H9 (cell line): ENCODE results near the gene LRRC45. TPM values are rescaled to one million over a fixed set of nuclear protein-coding genes. Genes with fewer than 3 reads are reported as not detected.
A peak's percentile ranks its signal among the peaks of the same experiment; 100 is the strongest.

Experiments
- DNase-seq: peaks from one replicate; pipeline ENCODE4 v3.0.0-alpha.2; 2017
- H2AFZ ChIP-seq: one replicate; pipeline ENCODE4 v1.6.1; 2013; ENCODE audit warnings: mild to moderate bottlenecking, low read length, control low read depth, moderate library complexity
- H2AK5ac ChIP-seq: 2 replicates; pipeline ENCODE4 v1.6.1; 2013; ENCODE audit warnings: low read length, control low read depth, mixed read lengths; ENCODE audit not compliant: insufficient read length
- H2BK120ac ChIP-seq: one replicate; pipeline ENCODE4 v1.6.1; 2013; ENCODE audit warnings: low read depth, mild to moderate bottlenecking, low read length, control low read depth, inconsistent platforms; ENCODE audit not compliant: poor library complexity, severe bottlenecking
- H2BK12ac ChIP-seq: 2 replicates; pipeline ENCODE4 v1.6.1; 2013; ENCODE audit warnings: low read length, control low read depth, mixed read lengths, low read depth; ENCODE audit not compliant: insufficient read length
- H2BK15ac ChIP-seq: 2 replicates; pipeline ENCODE4 v1.6.1; 2013; ENCODE audit warnings: low read depth, low read length, control low read depth
- H2BK20ac ChIP-seq: one replicate; pipeline ENCODE4 v1.6.1; 2013; ENCODE audit warnings: low read depth, mild to moderate bottlenecking, low read length, control low read depth, inconsistent platforms; ENCODE audit not compliant: poor library complexity, severe bottlenecking
- H2BK5ac ChIP-seq: 2 replicates; pipeline ENCODE4 v1.6.1; 2013; ENCODE audit warnings: low read length, control low read depth, mixed read lengths; ENCODE audit not compliant: insufficient read length
- H3K14ac ChIP-seq: 2 replicates; pipeline ENCODE4 v1.6.1; 2013; ENCODE audit warnings: low read length, control low read depth; ENCODE audit not compliant: insufficient read depth
- H3K18ac ChIP-seq: 2 replicates; pipeline ENCODE4 v1.6.1; 2013; ENCODE audit warnings: low read depth, mild to moderate bottlenecking, mixed read lengths, low read length, control low read depth; ENCODE audit not compliant: insufficient read length
- H3K23ac ChIP-seq: 2 replicates; pipeline ENCODE4 v1.6.1; 2013; ENCODE audit warnings: low read length, control low read depth, mixed read lengths, low read depth; ENCODE audit not compliant: insufficient read length
- H3K23me2 ChIP-seq: 2 replicates; pipeline ENCODE4 v1.6.1; 2013; ENCODE audit warnings: low read depth, mild to moderate bottlenecking, mixed read lengths, low read length, control low read depth; ENCODE audit not compliant: insufficient read length, poor library complexity, severe bottlenecking
- H3K27ac ChIP-seq: 2 replicates; pipeline ENCODE4 v1.5.1; 2013; ENCODE audit warnings: low read length, control low read depth, mixed read lengths, low read depth; ENCODE audit not compliant: insufficient read length
- H3K27me3 ChIP-seq: 2 replicates; pipeline ENCODE4 v1.6.1; 2013; ENCODE audit warnings: low read length, control low read depth, inconsistent platforms; ENCODE audit not compliant: insufficient read depth
- H3K4ac ChIP-seq: 2 replicates; pipeline ENCODE4 v1.6.1; 2013; ENCODE audit warnings: low read depth, mild to moderate bottlenecking, control low read depth, inconsistent platforms, low read length, moderate library complexity
- H3K4me1 ChIP-seq: 2 replicates; pipeline ENCODE4 v1.6.1; 2013; ENCODE audit warnings: low read length, control low read depth, inconsistent platforms; ENCODE audit not compliant: insufficient read depth
- H3K4me2 ChIP-seq: 2 replicates; pipeline ENCODE4 v1.6.1; 2013; ENCODE audit warnings: low read length, control low read depth, mixed read lengths; ENCODE audit not compliant: insufficient read length, insufficient read depth
- H3K56ac ChIP-seq: 2 replicates; pipeline ENCODE4 v1.6.1; 2013; ENCODE audit warnings: low read depth, mild to moderate bottlenecking, mixed read lengths, low read length, control low read depth; ENCODE audit not compliant: insufficient read length
- H3K79me1 ChIP-seq: 2 replicates; pipeline ENCODE4 v1.6.1; 2013; ENCODE audit warnings: low read depth, mild to moderate bottlenecking, moderate library complexity, low read length, control low read depth, inconsistent platforms; ENCODE audit not compliant: insufficient read depth, poor library complexity, severe bottlenecking
- H3K79me2 ChIP-seq: 2 replicates; pipeline ENCODE4 v1.6.1; 2013; ENCODE audit warnings: low read length, control low read depth, inconsistent platforms; ENCODE audit not compliant: insufficient read depth
- H3K9ac ChIP-seq: 2 replicates; pipeline ENCODE4 v1.6.1; 2013; ENCODE audit warnings: low read length, control low read depth, mixed read lengths; ENCODE audit not compliant: insufficient read length; ENCODE audit errors: extremely low read depth
- H3K9me3 ChIP-seq: one replicate; pipeline ENCODE4 v1.6.1; 2013; ENCODE audit warnings: low read depth, low read length, inconsistent platforms; ENCODE audit not compliant: control insufficient read depth
- H3T11ph ChIP-seq: one replicate; pipeline ENCODE4 v1.6.1; 2013; ENCODE audit warnings: mild to moderate bottlenecking, low read length, control low read depth, inconsistent platforms
- H4K20me1 ChIP-seq: one replicate; pipeline ENCODE4 v1.6.1; 2013; ENCODE audit not compliant: control insufficient read depth, insufficient read length, insufficient read depth
- H4K5ac ChIP-seq: 2 replicates; pipeline ENCODE4 v1.6.1; 2013; ENCODE audit warnings: low read depth, mild to moderate bottlenecking, mixed read lengths, low read length, control low read depth; ENCODE audit not compliant: insufficient read length
- H4K8ac ChIP-seq: replicated peaks from 2 replicates; pipeline ENCODE4 v1.6.1; 2013; ENCODE audit warnings: low read length, control low read depth, mixed read lengths, low read depth; ENCODE audit not compliant: insufficient read length
- H4K91ac ChIP-seq: 2 replicates; pipeline ENCODE4 v1.6.1; 2013; ENCODE audit warnings: low read depth, mild to moderate bottlenecking, moderate library complexity, mixed read lengths, low read length, control low read depth; ENCODE audit not compliant: insufficient read length
- H3K27ac Mint-ChIP-seq, 3 experiments: 2 replicates in 2 of 3; 3 replicates in 1 of 3; pipeline ENCODE4 v1.8.0; 2020 to 2021; ENCODE audit warnings: mixed read lengths in 3 of 3, mild to moderate bottlenecking in 1 of 3, moderate library complexity in 1 of 3
- H3K27me3 Mint-ChIP-seq: 2 replicates; pipeline ENCODE4 v1.8.0; 2021; ENCODE audit warnings: low read depth, mild to moderate bottlenecking, moderate library complexity, mixed read lengths
- H3K36me3 Mint-ChIP-seq, 3 experiments: 2 replicates in 2 of 3; 3 replicates in 1 of 3; pipeline ENCODE4 v1.8.0; 2020 to 2021; ENCODE audit warnings: low read depth in 3 of 3, mixed read lengths in 3 of 3; ENCODE audit not compliant: insufficient read depth in 1 of 3
- H3K4me1 Mint-ChIP-seq, 2 experiments: 2 replicates each; pipeline ENCODE4 v1.8.0; 2020; ENCODE audit warnings: mixed read lengths in 2 of 2
- H3K4me3 Mint-ChIP-seq, 2 experiments: 2 replicates in 1 of 2; 3 replicates in 1 of 2; pipeline ENCODE4 v1.8.0; 2020 to 2021; ENCODE audit warnings: mild to moderate bottlenecking in 2 of 2, mixed read lengths in 2 of 2, moderate library complexity in 1 of 2
- H3K9me3 Mint-ChIP-seq, 2 experiments: 2 replicates in 1 of 2; 3 replicates in 1 of 2; pipeline ENCODE4 v1.8.0; 2020; ENCODE audit warnings: mild to moderate bottlenecking in 2 of 2, mixed read lengths in 2 of 2, moderate library complexity in 1 of 2
- WGBS: extraction: QIAGEN DNeasy Blood & Tissue Kit; methylation state at CpG from one replicate; pipeline ENCODE4 v1.1.7; 2013; ENCODE audit warnings: missing lambda C conversion rate, low lambda C conversion rate, mixed read lengths; ENCODE audit not compliant: insufficient read length; ENCODE audit errors: extremely low coverage; 5-methylcytosine and 5-hydroxymethylcytosine counted together
- total RNA-seq: library from RNA; stranded (reverse); gene quantifications from 2 replicates; pipeline ENCODE4 v1.2.1, GENCODE V29; 2021
- TF ChIP-seq, protein P1 (sequence below): fragments of 200-600 bp; sonication (generic); conservative IDR thresholded peaks from 3 replicates; pipeline ENCODE4 v1.8.0; 2021; ENCODE audit warnings: antibody characterized with exemption, mild to moderate bottlenecking

Gene LRRC45
- total RNA-seq, 1 experiment from 2014 or later = 28.7 TPM

GRCh38 chr17:82018152-82018988, 4.7 kb upstream of the LRRC45 start:
- TF ChIP-seq, protein P1, sequence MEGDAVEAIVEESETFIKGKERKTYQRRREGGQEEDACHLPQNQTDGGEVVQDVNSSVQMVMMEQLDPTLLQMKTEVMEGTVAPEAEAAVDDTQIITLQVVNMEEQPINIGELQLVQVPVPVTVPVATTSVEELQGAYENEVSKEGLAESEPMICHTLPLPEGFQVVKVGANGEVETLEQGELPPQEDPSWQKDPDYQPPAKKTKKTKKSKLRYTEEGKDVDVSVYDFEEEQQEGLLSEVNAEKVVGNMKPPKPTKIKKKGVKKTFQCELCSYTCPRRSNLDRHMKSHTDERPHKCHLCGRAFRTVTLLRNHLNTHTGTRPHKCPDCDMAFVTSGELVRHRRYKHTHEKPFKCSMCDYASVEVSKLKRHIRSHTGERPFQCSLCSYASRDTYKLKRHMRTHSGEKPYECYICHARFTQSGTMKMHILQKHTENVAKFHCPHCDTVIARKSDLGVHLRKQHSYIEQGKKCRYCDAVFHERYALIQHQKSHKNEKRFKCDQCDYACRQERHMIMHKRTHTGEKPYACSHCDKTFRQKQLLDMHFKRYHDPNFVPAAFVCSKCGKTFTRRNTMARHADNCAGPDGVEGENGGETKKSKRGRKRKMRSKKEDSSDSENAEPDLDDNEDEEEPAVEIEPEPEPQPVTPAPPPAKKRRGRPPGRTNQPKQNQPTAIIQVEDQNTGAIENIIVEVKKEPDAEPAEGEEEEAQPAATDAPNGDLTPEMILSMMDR = no peak
- Histone ChIP-seq H2BK12ac (no peak overlapping the region), H3K23ac (no peak overlapping the region), H3T11ph (no peak overlapping the region), H3K4me2 (no peak overlapping the region), H2BK120ac (no peak overlapping the region), H4K91ac (no peak overlapping the region), H3K27me3 (no peaks in the 10 kb centered on the region), H2BK5ac (no peak overlapping the region), H3K56ac (no peak overlapping the region), H4K8ac (no peak overlapping the region), H4K5ac (no peak overlapping the region), H2BK20ac (no peak overlapping the region), H2BK15ac (no peak overlapping the region), H3K27ac (no peak overlapping the region), H3K4ac (no peak overlapping the region), H3K79me1 (peaks cover 5% of the 10 kb centered on the region), H3K9ac (no peak overlapping the region), H3K14ac (no peak overlapping the region), H3K18ac (no peak overlapping the region), H3K4me1 (no peaks in the 10 kb centered on the region), H3K23me2 (peaks cover 5% of the 10 kb centered on the region), H2AFZ (no peak overlapping the region), H4K20me1 (no peaks in the 10 kb centered on the region), H3K9me3 (no peaks in the 10 kb centered on the region), H2AK5ac (no peak overlapping the region), H3K79me2 (no peaks in the 10 kb centered on the region)
- H3K9me3 Mint-ChIP-seq = no peaks in the 10 kb centered on the region
- H3K36me3 Mint-ChIP-seq = peaks cover 2 to 8% (median 3%) of the 10 kb centered on the region in 3 experiments; a peak in 4 of 7 replicates
- no peak overlapping the region for H3K4me3 Mint-ChIP-seq
- H3K27me3 Mint-ChIP-seq = no peaks in the 10 kb centered on the region
- 0 out of 7 replicates have a peak overlapping the region, but pooled peaks of 1 of the 3 experiments have one; percentile 28 for H3K27ac Mint-ChIP-seq
- no CpG with 5 or more reads among the region's 19 CpGs for WGBS
- peaks cover 7 to 10% of the 10 kb centered on the region in 2 experiments for H3K4me1 Mint-ChIP-seq
- DNase-seq = no peak
